Brain pericyte (primary cell): ENCODE measurements around the gene TIGD4.
"Not testable (repeated sequence)": the region's sequence is repeated elsewhere in the genome, so short reads cannot be mapped to it uniquely, and the experiment has no call there.

Source experiments
- DNase-seq: peaks from one replicate; pipeline ENCODE4 v3.0.0-alpha.2; 2012; ENCODE audit warnings: low read depth, low spot score

TIGD4 gene

DNA sequence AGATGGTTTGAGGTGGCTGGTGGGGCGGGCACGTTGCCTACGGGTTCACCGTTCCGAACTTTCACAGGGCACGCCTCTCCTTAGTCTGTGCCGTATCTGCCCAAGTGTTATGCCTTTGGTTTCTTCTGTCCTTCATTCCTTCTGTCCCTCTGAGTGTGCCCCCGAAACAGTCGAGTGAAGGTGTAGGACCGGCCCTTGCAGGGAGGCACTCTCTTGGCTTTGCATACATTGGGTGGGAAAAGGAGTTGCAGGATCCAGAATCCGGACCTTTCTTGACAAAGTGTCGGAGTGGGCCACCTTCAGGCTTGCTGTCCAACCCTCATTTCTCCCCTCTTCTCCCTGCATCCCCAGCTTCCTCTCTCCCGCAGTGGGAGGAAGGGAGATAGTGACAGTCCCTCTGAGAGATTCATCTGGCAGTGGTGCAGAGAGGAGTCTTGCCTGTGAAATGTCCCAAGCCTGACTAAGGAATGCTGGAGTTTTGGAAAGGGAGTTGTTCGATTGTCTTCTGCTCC lies 793 bp upstream of the TIGD4 start:
- DNase-seq, result no peak

DNA sequence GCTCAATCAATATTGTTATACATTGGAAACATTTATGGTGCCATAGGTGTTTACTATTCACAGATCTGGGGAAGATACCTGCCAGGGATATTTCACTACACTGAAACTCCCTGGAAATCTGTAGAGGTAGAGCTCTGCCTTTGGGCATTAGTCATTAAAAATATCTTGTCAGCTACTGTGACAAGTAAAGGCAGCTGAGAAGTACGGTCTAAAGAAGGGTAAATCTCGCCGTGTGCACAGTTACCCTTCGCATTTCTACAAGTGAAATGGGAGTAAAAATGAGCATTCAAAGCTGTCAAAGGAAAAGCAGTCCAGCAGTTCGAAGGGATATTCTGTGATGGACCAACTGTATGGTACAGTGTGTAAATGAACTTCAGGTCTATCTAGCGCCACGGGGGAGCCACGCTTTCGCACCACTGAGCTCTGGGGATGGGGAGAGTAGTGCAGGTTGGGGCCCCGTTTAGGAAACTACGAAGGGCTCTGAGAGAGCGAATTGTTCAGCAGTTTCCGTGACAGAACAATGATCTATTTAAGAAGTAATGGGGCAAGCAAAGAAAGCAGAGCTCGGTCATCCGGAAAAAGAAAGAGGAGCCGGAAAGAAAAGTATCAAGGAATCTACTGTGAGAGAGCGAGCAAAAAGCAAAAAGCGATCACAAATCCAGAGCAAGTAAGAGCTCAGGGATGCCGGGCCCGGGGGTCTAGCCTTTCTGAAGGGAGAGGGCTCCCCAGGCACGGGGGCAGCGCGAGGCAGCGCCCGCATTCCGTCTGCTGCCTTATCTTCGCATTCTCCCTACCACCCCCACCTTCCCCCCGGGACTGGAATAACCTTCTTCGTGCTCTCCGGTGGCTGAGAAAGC lies 646 bp downstream of the TIGD4 start:
- DNase-seq, result no peak

DNA sequence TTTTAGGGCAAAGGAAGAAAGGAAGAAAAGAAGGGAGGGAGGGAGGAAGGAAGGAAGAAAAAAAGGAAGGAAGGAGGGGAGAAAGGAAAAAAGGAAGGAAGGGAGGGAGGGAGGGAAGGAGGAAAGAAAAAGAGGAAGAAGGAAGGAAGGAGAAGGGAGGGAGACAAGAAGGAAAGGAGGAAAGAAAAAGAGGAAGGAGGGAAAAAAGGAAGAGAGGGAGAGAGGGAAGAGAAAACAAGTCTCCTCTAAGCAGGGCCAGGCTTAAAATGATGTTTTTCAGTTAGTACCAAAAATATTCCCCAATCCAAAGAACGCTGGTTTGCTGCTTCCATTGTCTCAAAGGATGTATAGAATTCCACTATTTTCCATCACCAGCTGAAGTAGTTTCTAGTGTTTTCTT lies 2.0 kb downstream of the TIGD4 start:
- no peak for DNase-seq

DNA sequence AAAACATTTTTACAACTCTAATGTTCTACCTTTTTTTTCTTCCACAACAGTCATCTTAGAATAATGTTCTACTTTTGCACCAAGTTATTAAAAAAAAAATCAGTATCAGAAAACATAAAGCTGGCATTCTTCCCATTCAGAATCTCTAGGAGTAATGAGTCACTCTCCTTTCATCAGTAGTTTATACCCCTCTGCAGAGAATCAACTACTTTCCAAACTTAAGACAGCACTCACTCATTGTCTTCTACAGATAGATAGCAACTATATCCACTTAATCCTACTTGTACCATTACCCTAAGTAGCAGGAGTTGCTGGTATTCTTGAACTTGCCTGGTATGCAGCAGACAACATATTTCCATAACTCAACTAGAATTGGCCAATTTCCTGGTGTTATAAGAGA lies 3.2 kb downstream of the TIGD4 start:
- no peak for DNase-seq

DNA sequence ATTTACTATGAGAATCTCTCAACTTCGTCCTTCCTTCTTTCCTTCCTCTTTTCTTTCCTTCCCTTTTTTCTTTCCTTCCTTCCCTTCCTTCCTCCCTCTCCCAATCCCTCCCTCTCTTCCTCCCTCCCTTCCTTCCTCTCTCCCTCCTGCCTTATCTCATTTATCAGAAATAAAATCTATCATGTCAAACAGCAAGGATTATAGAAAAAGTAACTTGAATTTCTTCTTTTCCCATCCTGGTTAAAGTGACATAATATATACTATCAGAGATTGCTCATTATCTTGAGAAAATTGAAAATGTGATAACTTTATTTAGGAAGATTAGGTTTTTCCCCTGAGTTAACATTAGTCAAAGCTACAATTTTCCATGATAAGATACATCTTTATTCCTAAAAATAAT lies 5.6 kb downstream of the TIGD4 start:
- no peak for DNase-seq

DNA sequence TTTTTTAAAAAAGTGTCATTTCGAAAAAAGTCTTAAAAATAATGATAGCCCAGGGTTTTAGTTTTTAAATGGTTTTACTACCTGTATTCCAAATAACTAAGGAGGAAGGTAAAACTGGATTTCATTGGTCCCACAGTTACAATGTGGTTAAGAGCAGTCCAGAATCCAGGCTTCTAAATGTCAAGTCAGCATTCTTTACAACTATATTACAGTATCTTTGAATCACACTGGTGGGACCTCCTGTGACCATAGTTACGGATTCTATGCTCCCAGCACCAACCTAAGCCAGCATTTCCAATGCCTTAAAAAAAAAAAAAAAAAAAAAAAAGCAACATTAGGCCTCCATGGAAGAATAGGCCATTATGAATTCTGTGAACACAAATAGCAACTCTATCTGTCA lies 6.2 kb downstream of the TIGD4 start:
- DNase-seq, result no peak

DNA sequence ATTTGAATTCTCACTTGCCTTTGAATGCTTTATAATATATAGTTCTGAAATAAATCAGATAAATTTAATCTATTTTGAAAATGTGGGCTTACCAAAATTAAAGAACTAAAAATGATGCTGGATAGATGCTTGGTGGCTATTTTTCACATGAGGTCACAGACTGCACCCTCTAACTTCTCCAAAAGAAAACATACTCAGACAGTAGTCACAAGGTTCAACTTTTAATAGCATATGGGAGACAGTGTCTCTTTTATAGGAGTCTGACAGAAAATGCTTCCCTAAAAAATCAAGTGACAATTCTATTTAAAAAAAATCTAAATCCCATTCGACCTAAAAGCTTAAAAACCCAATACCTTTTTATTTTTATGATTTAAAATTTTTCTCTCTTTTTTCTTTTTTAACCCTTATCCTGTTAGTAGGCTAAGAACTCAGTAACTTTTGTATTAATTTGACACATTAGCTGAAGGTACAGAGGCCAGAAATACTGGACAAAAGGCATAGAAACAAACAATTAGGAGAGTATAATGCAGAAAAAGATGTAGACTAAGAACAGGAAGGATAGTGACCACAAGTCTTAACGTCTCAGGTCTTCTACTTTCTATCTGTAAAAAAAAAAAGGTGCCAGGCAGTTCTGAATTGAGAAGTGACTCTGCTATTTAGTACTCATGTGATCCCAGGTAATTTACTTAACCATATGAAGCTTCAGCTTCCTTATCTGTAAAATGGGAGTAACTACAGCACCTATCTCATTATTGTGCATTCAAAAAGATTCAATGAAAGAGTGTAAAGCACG lies 7.6 kb downstream of the TIGD4 start:
- DNase-seq, result no peak

DNA sequence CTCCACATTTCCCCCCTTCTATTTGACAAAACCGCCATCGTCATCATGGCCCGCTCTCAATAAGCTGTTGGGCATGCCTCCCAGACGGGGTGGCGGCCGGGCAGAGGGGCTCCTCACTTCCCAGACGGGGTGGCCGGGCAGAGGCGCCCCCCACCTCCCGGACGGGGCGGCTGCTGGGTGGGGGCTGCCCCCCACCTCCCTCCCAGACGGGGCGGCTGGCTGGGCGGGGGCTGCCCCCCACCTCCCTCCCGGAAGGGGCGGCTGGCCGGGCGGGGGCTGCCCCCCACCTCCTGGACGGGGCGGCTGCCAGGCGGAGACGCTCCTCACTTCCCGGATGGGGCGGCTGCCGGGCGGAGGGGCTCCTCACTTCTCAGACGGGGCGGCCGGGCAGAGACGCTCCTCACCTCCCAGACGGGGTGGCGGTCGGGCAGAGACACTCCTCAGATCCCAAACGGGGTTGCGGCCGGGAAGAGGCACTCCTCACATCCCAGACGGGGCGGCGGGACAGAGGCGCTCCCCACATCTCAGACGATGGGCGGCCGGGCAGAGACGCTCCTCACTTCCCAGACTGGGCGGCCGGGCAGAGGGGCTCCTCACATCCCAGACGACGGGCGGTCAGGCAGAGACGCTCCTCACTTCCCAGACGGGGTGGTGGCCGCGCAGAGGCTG lies 14.3 kb downstream of the TIGD4 start:
- not testable (repeated sequence) for DNase-seq

DNA sequence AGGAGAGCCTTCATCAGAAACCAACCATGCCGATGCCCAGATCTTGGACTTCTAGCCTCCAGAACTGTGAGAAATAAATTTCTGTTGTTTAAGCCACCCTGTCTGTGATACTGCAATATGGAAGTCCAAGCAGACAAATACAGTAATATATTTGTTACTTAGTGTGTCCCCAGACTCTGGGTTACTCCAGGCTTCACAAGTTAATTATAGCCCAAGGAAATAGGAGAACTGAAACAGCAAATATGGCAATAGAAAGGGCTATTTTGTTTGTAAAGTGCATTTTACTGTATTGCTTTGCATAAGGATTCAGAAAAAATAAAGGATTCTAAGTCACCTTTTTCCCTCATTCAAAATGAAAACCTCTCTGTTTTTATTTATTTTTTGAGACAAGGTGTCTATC lies 15.7 kb downstream of the TIGD4 start:
- no peak for DNase-seq

DNA sequence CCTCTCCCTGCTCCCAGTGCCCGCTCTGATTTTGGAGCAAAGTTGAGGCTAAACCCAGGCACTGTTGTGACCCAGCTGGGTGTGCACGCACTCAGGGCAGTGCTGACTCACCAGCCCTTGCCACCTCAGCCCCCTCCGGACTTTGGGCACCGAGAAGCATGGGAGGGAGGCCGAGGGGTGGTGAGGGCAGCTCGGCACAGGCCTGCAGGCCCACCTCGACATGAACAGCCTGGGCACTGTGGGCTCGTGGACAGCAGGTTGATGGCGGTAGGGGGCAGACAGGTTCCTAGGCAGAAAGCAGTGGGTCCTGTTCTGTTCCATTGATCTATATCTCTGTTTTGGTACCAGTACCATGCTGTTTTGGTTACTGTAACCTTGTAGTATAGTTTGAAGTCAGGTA lies 30.9 kb downstream of the TIGD4 start:
- no peak for DNase-seq

DNA sequence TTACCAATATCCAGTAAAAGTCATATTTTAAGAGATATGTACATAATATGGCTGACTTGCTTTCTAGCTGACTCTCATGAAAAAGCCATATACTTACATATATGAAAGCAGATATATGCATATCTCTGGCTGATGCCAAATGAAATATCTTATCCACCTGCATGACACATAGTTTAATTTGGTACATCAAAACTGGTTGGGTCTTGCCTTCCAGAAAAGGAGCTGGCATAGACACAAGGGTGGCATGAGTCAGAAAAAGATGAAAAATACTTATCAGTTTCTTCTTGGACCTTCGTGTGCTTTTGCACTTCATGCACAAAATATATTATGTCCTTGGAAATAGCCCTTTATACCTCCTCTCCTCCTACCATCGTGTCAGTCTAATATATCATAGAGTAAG lies 32.1 kb downstream of the TIGD4 start:
- no peak for DNase-seq

DNA sequence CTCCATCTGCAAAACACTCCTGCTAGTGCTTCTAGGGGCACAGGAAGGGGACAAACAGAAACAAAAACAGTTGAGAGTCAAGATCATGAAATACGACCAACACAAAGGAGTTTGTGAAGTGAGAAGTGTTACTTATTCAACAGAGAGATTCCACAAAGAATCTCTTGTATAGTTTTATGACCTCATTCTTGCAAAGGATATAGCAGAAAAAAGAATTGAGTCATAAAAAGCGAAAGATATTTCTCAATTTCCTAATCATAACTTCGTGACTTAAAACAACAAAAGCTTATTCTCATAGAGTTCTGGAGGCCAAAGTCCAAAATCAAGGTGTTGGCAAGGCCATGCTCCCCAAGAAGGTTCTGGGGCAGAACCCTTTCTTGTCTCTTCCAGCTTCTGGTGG lies 40.7 kb downstream of the TIGD4 start:
- no peak for DNase-seq

DNA sequence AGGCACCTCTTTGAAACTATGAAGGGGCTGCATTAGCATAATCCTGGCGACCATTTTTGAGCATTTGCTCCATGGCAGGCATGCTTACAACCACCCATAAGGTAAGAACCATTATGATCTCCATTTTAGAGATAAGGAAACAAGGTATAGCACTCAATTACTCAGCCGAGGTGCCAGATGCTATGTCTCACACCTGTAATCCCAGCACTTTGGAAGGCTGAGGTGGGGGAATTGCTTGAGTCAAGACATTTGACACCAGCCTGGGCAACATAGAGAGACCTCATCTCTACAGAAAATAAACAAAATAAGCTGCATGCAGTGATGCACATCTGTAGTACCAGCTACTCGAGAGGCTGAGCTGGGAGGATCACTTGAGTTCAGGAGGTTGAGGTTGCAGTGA lies 43.6 kb downstream of the TIGD4 start:
- DNase-seq, result no peak

DNA sequence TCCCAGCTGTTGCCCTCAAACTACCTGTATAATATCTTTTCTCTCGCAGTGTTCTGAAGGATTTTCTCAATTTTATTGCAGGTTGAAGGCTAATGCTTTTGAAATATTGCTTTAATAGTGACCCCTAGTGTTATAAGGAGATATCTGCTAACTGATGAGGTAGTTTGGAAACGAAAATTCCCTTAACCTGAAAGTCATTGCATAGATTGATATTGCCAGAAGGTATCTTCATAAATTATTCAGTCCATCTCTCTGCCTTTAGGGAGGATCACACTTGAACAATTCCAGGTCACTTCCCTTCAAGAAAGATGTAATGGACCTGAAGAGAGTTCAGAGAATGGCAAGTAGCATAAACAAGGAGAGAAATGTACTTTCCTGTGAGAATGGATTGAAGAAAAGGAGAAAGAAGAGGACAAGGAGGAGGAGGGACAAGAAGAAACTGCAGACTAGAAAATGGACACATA lies 44.1 kb downstream of the TIGD4 start:
- DNase-seq, result no peak

DNA sequence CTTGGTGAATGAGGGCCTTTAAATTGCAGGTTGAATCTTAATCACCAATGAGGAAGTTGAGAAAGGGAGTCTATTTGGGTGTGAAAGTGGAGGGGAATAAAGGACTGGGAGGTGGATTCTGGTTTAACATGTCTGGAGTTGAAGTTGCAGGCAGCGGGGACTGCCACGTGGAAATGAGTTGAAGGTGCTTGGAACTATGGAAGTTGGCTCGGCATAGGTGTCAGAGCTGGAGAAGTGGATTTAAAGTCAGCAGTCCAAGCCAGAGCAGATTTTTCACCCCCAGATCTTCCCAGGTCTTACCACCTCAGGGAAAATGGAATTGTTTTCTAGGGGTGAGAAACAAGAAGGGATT lies 44.9 kb downstream of the TIGD4 start:
- no peak for DNase-seq

DNA sequence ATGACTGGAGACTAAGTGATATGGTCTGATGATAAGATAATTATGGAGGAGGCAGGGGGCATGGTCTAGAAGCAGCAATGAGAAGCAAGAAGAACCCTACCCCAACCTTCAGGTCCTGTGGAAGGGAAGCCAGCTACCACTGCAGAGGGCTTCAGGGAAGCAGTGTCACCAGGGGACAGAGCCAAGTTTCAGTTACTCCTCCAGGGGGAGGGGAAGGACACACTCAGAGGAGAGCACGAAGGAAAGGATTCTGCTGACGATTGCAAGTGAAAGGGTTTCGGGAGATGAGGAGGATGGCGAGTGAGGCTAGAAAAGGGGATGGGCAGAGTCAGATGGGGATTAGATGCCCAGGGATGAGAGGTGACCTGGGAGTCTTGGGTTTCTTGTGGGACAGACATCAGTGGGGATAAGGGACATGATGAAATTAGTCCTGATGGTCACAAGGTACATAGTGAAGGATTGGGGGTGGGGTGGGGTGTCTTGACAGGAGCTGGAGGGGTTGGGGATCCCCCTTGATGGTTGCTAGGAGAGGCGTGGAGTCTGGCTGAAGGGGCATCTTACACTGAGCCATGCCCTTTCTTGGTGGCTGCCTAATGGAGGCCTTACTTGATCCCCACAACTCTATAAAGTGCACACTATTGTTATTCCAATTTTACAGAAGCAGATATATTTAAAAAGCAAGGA lies 45.4 kb downstream of the TIGD4 start:
- DNase-seq, result no peak

DNA sequence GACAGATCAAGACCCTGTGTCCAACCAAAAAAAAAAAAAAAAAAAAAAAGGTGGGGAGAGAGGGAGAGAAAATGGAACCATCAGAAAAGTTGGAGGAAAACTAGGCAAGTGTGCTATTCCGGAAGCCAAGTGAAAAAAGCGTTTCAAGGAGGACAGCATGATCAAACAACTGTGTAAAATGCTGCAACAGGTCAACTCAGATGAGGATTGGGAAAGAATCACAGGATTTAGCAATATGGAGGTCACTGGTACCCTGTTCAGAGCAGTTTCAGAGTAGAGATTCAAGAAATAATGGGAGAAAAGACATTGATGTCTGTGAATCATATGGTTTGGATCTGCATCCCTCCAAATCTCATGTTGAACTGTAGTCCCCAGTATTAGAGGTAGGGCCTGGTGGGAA lies 47.5 kb downstream of the TIGD4 start:
- no peak for DNase-seq

DNA sequence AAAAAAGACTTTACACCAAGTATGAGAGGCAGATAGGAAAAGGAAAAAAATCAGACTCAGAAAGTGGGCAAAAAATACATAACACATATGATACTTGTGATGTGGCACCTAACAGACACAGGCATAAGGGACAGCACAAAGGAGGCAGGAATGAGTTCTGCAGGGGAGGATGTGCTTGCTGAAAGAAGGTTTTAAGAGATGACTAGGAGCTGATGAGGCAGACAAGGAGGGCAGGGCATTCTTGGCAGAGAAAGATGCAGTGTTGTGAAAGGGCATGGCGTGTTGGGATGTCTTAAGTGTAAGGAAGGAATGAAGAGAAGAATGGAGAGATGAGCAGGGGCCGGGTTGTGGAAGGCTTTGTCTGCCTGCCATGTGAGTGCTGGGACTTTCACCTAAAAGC lies 50.1 kb downstream of the TIGD4 start:
- DNase-seq, result no peak

DNA sequence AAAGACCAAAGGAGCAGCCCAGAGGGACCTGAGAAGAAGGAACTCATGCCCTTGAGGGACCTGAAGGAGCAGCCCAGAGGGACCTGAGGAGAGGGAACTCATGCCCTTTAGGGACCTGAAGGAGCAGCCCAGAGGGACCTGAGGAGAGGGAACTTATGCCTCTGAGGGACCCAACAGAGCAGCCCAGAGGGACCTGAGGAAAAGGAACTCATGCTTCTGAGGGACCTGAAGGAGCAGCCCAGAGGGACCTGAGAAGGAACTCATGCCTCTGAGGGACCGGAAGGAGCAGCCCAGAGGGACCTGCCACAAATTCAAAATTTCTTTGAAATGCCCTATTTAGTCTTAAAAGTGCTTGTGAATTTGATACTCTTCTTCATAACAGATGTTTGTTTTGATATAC lies 51.2 kb downstream of the TIGD4 start:
- DNase-seq, result no peak

DNA sequence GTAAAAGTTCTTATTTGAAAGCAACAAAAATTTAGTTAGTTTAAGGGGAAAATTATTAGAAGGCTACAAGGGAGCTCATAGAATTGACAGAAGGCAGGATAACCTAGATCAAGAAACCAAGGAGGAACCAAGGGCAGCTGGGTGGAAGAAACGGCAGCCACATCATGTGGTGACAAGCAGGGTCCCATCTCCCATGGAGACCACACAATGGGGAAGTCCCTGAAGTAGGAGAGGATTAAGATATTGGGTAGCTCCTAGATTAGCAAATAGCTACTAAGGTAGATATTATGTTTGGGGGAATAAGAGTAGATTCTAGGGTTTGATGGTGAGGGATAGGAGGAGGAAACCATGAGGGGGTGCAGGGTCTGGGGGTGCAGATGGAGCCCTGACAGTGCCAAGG lies 51.7 kb downstream of the TIGD4 start:
- no peak for DNase-seq

DNA sequence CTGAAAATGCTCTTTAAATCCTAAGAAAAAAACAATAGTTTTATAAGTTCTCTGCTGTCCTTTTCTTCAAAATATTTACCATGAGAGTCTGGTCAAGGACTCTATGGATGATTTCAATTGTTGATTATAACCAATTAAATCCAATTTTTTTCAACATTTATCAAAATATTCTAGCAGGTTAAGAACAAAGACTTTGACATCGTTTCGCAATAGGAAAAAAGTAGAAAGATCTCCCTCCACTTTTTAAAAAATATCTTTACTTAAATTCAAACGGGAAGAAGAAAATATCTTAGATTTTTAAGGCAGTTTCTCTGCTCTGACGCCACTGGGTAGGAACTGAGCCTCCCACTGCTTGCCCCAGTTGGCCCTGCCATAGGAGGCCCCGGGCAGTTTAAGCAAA lies 55.0 kb downstream of the TIGD4 start:
- no peak for DNase-seq

DNA sequence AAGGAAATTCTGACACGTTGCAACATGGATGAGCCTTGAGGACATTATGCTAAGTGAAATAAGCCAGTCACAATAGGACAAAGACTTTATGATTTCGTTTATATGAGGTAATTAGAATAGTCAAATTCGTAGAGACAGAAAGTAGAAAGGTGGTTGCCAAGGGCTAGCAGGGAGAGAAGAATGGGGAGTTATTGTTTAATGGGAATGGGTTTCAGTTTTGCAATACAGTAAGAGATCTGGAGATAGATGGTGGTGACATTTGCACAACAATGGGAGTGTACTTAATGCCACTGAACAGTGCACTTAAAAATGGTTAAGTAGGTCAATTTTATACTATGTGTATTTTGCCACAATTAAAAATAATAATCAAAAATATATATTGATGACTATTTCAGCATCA lies 56.3 kb downstream of the TIGD4 start:
- no peak for DNase-seq
